ENCODE measurements around the gene USH2A. TPM values are rescaled to one million over a fixed set of nuclear protein-coding genes. Genes with fewer than 3 reads are reported as not detected.

The USH2A gene
- polyA plus RNA-seq, 3 donors = not detected

DNA sequence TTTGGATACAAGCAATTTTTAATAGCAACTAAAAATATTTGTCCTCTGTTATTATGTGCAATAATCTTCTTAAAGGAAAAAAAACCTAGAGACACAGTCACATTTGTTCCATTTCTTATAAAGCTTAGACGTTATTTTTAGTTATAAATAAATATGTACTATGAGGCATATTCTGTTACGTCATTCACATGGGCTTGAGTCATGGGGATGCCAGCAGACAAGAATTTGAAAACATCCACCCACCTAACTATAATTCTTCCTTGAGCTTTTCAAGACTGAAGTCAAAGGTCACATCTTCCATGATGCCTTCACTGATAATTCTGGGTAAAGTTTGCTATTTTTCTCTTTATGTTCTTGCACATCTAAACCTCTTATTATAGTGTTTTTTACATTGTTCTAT lies 587.3 kb downstream of the USH2A start:
- WGBS (ENCODE audit: insufficient coverage) = no CpG with 5 or more reads among the region's 2 CpGs
- no peak for TF ChIP-seq CTCF (IDR thresholded peaks at IDR 0.05)
- Mint-ChIP-seq H3K27me3 (ENCODE audit: low read depth in 3 of 3) (peaks cover 0 to 3% (median 2%) of the 10 kb centered on the region in 3 donors), H3K4me3 (no peak overlapping the region), H3K9me3 (peaks cover 0 to 6% (median 2%) of the 10 kb centered on the region in 7 donors), H3K27ac (no peak overlapping the region), H3K36me3 (no peaks in the 10 kb centered on the region), H3K4me1 (no peaks in the 10 kb centered on the region)
- no peaks in the 10 kb centered on the region for H3K4me1 ChIP-seq (ENCODE audit: control insufficient read depth in 1 of 2, insufficient read depth in 2 of 2, low read length in 2 of 2)
- no peaks in the 10 kb centered on the region for H3K36me3 ChIP-seq (replicated peaks in 1 of 2; ENCODE audit: control insufficient read depth in 1 of 2, insufficient read depth in 2 of 2, low read length in 2 of 2)
- no peak overlapping the region for H3K4me2 ChIP-seq (replicated peaks; ENCODE audit: extremely low read depth, low read length, poor library complexity, severe bottlenecking)
- no peak overlapping the region for H3K4me3 ChIP-seq (replicated peaks in 1 of 3; ENCODE audit: low read depth in 2 of 3, low read length in 3 of 3)
- no peak overlapping the region for H3K9ac ChIP-seq (ENCODE audit: insufficient read depth, low read length, poor library complexity, severe bottlenecking)
- no peaks in the 10 kb centered on the region for H4K20me1 ChIP-seq (ENCODE audit: insufficient read depth, low read length)
- no peaks in the 10 kb centered on the region for H3K79me2 ChIP-seq (ENCODE audit: insufficient read depth, low read length)
- H3K27me3 ChIP-seq (ENCODE audit: control insufficient read depth in 2 of 2, insufficient read depth in 2 of 2, low read length in 2 of 2) = no peaks in the 10 kb centered on the region
- H2AFZ ChIP-seq (ENCODE audit: insufficient read depth, low read depth, low read length, poor library complexity, severe bottlenecking) = no peak overlapping the region
- DNase-seq = no peak
- H3K9me3 ChIP-seq (replicated peaks in 1 of 2; ENCODE audit: control insufficient read depth in 1 of 2, insufficient read depth in 1 of 2, low read length in 2 of 2) = no peaks in the 10 kb centered on the region
- intact Hi-C loops (cut with micrococcal nuclease) = no loop called here
- no peak overlapping the region for H3K27ac ChIP-seq (ENCODE audit: low read depth in 1 of 2, low read length in 2 of 2)

DNA sequence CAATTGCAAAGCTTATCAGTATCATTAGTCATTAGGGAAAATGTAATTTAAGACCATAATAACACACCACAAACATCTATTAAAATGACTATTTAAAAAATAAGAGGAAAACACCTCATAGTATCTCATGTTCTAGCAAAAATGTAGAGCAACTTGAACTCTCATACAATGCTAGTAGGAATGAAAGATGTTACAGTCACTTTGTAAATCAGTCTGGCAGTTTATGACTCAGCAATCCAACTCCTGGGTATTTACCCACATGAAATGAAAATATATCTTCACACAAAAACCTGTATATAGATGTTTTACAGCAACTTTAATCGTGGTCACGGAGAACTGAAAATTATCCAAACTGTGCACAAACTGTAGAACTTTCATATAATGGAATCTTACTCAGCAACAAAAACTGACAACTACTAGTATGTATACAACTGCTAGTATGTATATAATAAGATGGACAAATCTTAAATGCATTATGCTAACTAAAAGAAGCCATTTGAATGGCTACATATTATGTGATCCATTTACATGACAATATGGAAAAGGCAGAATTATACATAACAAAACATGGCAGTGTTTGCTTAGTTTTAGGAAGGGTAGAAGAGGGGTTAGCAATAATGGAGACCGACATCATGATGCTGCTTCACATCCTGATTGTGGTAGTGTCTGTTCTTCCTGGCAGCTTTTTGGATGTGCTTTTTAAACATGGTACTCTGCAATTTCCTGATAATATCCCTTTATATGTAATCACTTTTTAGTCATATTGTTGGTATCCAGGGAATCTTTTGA lies 589.1 kb downstream of the USH2A start:
- Histone ChIP-seq H3K9ac (ENCODE audit: insufficient read depth, low read length, poor library complexity, severe bottlenecking) (no peak overlapping the region), H3K27me3 (ENCODE audit: control insufficient read depth in 2 of 2, insufficient read depth in 2 of 2, low read length in 2 of 2) (no peaks in the 10 kb centered on the region), H3K4me1 (ENCODE audit: control insufficient read depth in 1 of 2, insufficient read depth in 2 of 2, low read length in 2 of 2) (no peaks in the 10 kb centered on the region), H3K4me2 (replicated peaks; ENCODE audit: extremely low read depth, low read length, poor library complexity, severe bottlenecking) (no peak overlapping the region), H3K27ac (ENCODE audit: low read depth in 1 of 2, low read length in 2 of 2) (no peak overlapping the region), H4K20me1 (ENCODE audit: insufficient read depth, low read length) (no peaks in the 10 kb centered on the region), H3K79me2 (ENCODE audit: insufficient read depth, low read length) (no peaks in the 10 kb centered on the region), H3K4me3 (replicated peaks in 1 of 3; ENCODE audit: low read depth in 2 of 3, low read length in 3 of 3) (no peak overlapping the region), H3K9me3 (replicated peaks in 1 of 2; ENCODE audit: control insufficient read depth in 1 of 2, insufficient read depth in 1 of 2, low read length in 2 of 2) (peaks cover 3 to 8% of the 10 kb centered on the region in 2 donors), H3K36me3 (replicated peaks in 1 of 2; ENCODE audit: control insufficient read depth in 1 of 2, insufficient read depth in 2 of 2, low read length in 2 of 2) (no peaks in the 10 kb centered on the region), H2AFZ (ENCODE audit: insufficient read depth, low read depth, low read length, poor library complexity, severe bottlenecking) (no peak overlapping the region)
- WGBS (ENCODE audit: insufficient coverage) = no CpG with 5 or more reads among the region's 3 CpGs
- DNase-seq = no peak
- H3K9me3 Mint-ChIP-seq = peaks cover 0 to 7% (median 2%) of the 10 kb centered on the region in 7 donors
- peaks cover 0 to 3% (median 2%) of the 10 kb centered on the region in 3 donors for H3K27me3 Mint-ChIP-seq (ENCODE audit: low read depth in 3 of 3)
- H3K27ac Mint-ChIP-seq = no peak overlapping the region
- no peak for TF ChIP-seq CTCF (IDR thresholded peaks at IDR 0.05)
- H3K4me3 Mint-ChIP-seq = no peak overlapping the region
- no peaks in the 10 kb centered on the region for H3K4me1 Mint-ChIP-seq
- intact Hi-C loops (cut with micrococcal nuclease) = no loop called here
- H3K36me3 Mint-ChIP-seq = no peaks in the 10 kb centered on the region
